Osteoblast (primary cell): ENCODE data around the gene RPL10. TPM values are rescaled to one million over a fixed set of nuclear protein-coding genes. Genes with fewer than 3 reads are reported as not detected.
A peak's percentile ranks its signal among the peaks of the same experiment; 100 is the strongest.

Experiments used
- DNase-seq: peaks from one replicate; pipeline ENCODE4 v3.0.0; 2011; ENCODE audit warnings: low spot score, mixed read lengths; ENCODE audit not compliant: insufficient read length; ENCODE audit errors: missing footprints
- H2AFZ ChIP-seq: 2 replicates; pipeline ENCODE4 v1.6.0; 2011; ENCODE audit warnings: mild to moderate bottlenecking, low read length
- H3K27ac ChIP-seq: 2 replicates; pipeline ENCODE4 v1.5.1; 2011; ENCODE audit warnings: mild to moderate bottlenecking, low read depth, low read length, moderate library complexity
- H3K27me3 ChIP-seq: 2 replicates; pipeline ENCODE4 v1.6.0; 2012; ENCODE audit warnings: mild to moderate bottlenecking, control low read depth, inconsistent platforms, low read length, moderate library complexity; ENCODE audit not compliant: insufficient read depth
- H3K36me3 ChIP-seq: 2 replicates; pipeline ENCODE4 v1.5.1; 2011; ENCODE audit warnings: mild to moderate bottlenecking, low read length, control low read depth, moderate library complexity; ENCODE audit not compliant: insufficient read depth
- H3K4me1 ChIP-seq: 2 replicates; pipeline ENCODE4 v1.5.1; 2011; ENCODE audit warnings: mild to moderate bottlenecking, low read length, control low read depth, moderate library complexity; ENCODE audit not compliant: insufficient read depth
- H3K4me2 ChIP-seq: 2 replicates; pipeline ENCODE4 v1.6.0; 2011; ENCODE audit warnings: mild to moderate bottlenecking, low read length; ENCODE audit not compliant: insufficient read depth
- H3K4me3 ChIP-seq: fragments of 200-600 bp; sonication (generic); 3 replicates; pipeline ENCODE4 v1.5.1; 2012; ENCODE audit warnings: mild to moderate bottlenecking, low read length, inconsistent platforms; ENCODE audit not compliant: insufficient read depth
- H3K79me2 ChIP-seq: 2 replicates; pipeline ENCODE4 v1.6.0; 2012; ENCODE audit warnings: mild to moderate bottlenecking, low read length, control low read depth, inconsistent platforms; ENCODE audit not compliant: insufficient read depth
- H3K9me3 ChIP-seq: 2 replicates; pipeline ENCODE4 v1.5.1; 2011; ENCODE audit warnings: low read depth, low read length, control low read depth
- H4K20me1 ChIP-seq: 2 replicates; pipeline ENCODE4 v1.6.0; 2012; ENCODE audit warnings: mild to moderate bottlenecking, low read length, control low read depth; ENCODE audit not compliant: insufficient read depth
- total RNA-seq: library from RNA; depleted of rRNA; stranded (reverse); fragments of >200 nt; gene quantifications from 2 replicates; pipeline ENCODE4 v1.2.3, GENCODE V29; 2012
- TF ChIP-seq, protein P1 (sequence below): IDR thresholded peaks from 2 replicates; pipeline ENCODE4 v1.5.1; 2011; ENCODE audit warnings: mild to moderate bottlenecking, low read depth, low read length, moderate library complexity; ENCODE audit errors: extremely low read depth

Gene RPL10
- total RNA-seq, 1 donor, result 2,517 TPM

DNA sequence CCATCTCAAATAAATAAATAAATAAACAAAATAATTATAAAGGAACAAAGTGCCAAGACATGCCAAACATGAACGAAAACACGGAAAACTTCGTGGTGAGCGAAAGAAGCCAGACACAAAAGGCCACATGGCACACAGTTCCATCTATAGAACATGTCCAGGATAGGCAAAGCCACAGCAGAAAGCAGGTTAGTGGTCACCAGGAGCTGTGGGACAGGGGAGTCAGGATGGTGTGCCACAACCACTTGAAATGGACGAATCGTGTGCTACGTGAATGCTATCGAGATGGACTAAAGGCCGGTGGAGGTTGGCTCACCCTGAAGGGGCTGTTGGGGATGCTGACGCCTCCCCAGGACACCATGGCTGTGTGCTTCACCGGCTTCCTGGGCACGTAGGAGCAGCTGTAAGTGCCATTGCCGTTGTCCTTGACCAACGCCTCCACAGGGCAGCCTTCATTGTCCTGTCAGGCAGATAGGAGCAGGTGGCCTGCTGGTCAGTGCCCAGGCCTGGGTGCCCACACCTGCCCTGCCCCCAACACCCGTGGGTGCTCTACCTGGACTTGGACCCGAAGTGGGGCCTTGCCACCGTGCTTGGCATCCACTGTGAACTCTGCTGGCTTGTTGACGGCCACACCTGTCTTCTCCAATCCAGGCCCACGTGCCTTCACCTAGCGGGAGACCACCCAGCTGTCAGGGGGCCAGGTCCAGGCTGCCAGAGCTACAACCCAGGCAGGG, 34.3 kb upstream of the RPL10 start:
- H3K79me2 ChIP-seq, result peaks cover 91% of the 10 kb centered on the region
- H2AFZ ChIP-seq, result no peak overlapping the region
- TF ChIP-seq, protein P1, sequence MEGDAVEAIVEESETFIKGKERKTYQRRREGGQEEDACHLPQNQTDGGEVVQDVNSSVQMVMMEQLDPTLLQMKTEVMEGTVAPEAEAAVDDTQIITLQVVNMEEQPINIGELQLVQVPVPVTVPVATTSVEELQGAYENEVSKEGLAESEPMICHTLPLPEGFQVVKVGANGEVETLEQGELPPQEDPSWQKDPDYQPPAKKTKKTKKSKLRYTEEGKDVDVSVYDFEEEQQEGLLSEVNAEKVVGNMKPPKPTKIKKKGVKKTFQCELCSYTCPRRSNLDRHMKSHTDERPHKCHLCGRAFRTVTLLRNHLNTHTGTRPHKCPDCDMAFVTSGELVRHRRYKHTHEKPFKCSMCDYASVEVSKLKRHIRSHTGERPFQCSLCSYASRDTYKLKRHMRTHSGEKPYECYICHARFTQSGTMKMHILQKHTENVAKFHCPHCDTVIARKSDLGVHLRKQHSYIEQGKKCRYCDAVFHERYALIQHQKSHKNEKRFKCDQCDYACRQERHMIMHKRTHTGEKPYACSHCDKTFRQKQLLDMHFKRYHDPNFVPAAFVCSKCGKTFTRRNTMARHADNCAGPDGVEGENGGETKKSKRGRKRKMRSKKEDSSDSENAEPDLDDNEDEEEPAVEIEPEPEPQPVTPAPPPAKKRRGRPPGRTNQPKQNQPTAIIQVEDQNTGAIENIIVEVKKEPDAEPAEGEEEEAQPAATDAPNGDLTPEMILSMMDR, result no peak
- peaks cover 60% of the 10 kb centered on the region for H4K20me1 ChIP-seq
- H3K9me3 ChIP-seq, result no peaks in the 10 kb centered on the region
- H3K4me1 ChIP-seq, result peaks cover 8% of the 10 kb centered on the region
- H3K4me2 ChIP-seq, result no peak overlapping the region
- no peaks in the 10 kb centered on the region for H3K27me3 ChIP-seq
- no peak overlapping the region for H3K4me3 ChIP-seq
- no peak for DNase-seq
- peaks cover 80% of the 10 kb centered on the region for H3K36me3 ChIP-seq
- no peak overlapping the region for H3K27ac ChIP-seq

- peaks cover 9% of the 10 kb centered on the region for H3K4me1 ChIP-seq
- no peak overlapping the region for H3K4me2 ChIP-seq
- no peak overlapping the region for H2AFZ ChIP-seq
- H3K9me3 ChIP-seq, result no peaks in the 10 kb centered on the region
- H3K27me3 ChIP-seq, result no peaks in the 10 kb centered on the region
- H3K27ac ChIP-seq, result no peak overlapping the region
- H3K79me2 ChIP-seq, result peaks cover 89% of the 10 kb centered on the region
- TF ChIP-seq, protein P1, result no peak
- peaks cover 67% of the 10 kb centered on the region for H3K36me3 ChIP-seq
- DNase-seq, result no peak
- H3K4me3 ChIP-seq, result no peak overlapping the region
- H4K20me1 ChIP-seq, result peaks cover 56% of the 10 kb centered on the region
Measured at GRCh38 chrX:154365052-154365600, 33.1 kb upstream of the RPL10 start.

- Histone ChIP-seq H4K20me1 (peaks cover 52% of the 10 kb centered on the region), H2AFZ (no peak overlapping the region), H3K79me2 (peaks cover 88% of the 10 kb centered on the region), H3K4me1 (peaks cover 9% of the 10 kb centered on the region), H3K36me3 (peaks cover 60% of the 10 kb centered on the region), H3K27ac (no peak overlapping the region), H3K4me2 (no peak overlapping the region), H3K4me3 (no peak overlapping the region), H3K27me3 (no peaks in the 10 kb centered on the region), H3K9me3 (no peaks in the 10 kb centered on the region)
- TF ChIP-seq, protein P1, result no peak
- DNase-seq, result no peak
Measured at GRCh38 chrX:154365997-154366665, 32.0 kb upstream of the RPL10 start.

- H3K4me3 ChIP-seq, result no peak overlapping the region
- no peak for DNase-seq
- no peak overlapping the region for H3K4me2 ChIP-seq
- H3K9me3 ChIP-seq, result no peaks in the 10 kb centered on the region
- H3K79me2 ChIP-seq, result peaks cover 83% of the 10 kb centered on the region
- H2AFZ ChIP-seq, result no peak overlapping the region
- H3K36me3 ChIP-seq, result peaks cover 55% of the 10 kb centered on the region
- H3K27ac ChIP-seq, result peak overlapping the region; percentile 45
- peaks cover 9% of the 10 kb centered on the region for H3K4me1 ChIP-seq
- peaks cover 49% of the 10 kb centered on the region for H4K20me1 ChIP-seq
- TF ChIP-seq, protein P1, result no peak
- no peaks in the 10 kb centered on the region for H3K27me3 ChIP-seq
Measured at GRCh38 chrX:154366666-154367055, 31.5 kb upstream of the RPL10 start.
